Mesodermal cell (in vitro differentiated cells): Measurements from ENCODE around the gene ULK1.

ENCODE experiments used
- H3K27ac ChIP-seq: 2 replicates; pipeline ENCODE4 v1.7.0; 2013; ENCODE audit warnings: mild to moderate bottlenecking, low read depth, low read length, moderate library complexity; ENCODE audit not compliant: severe bottlenecking
- H3K36me3 ChIP-seq: 2 replicates; pipeline ENCODE4 v1.7.1; 2013; ENCODE audit warnings: mild to moderate bottlenecking, low read length, moderate library complexity; ENCODE audit not compliant: control insufficient read depth, insufficient read depth
- H3K4me1 ChIP-seq: one replicate; pipeline ENCODE4 v1.7.1; 2013; ENCODE audit warnings: mild to moderate bottlenecking, low read length; ENCODE audit not compliant: insufficient read depth, control insufficient read depth, poor library complexity, severe bottlenecking
- H3K4me3 ChIP-seq: 2 replicates; pipeline ENCODE4 v1.7.0; 2013; ENCODE audit warnings: low read length, control low read depth, mild to moderate bottlenecking; ENCODE audit not compliant: insufficient read depth, poor library complexity, severe bottlenecking; ENCODE audit errors: extremely low read depth
- H3K9me3 ChIP-seq: 2 replicates; pipeline ENCODE4 v1.7.1; 2013; ENCODE audit warnings: mild to moderate bottlenecking, low read length, moderate library complexity; ENCODE audit not compliant: control insufficient read depth
- WGBS, 2 experiments: methylation state at CpG; one replicate each; pipeline ENCODE4 v1.1.5; 2013; ENCODE audit warnings: missing lambda C conversion rate in 2 of 2; ENCODE audit not compliant: insufficient coverage in 2 of 2; 5-methylcytosine and 5-hydroxymethylcytosine counted together

ULK1 gene

GRCh38 chr12:131910302-131911027 is 16.0 kb downstream of the ULK1 start:
- Histone ChIP-seq H3K36me3 (peaks cover 71% of the 10 kb centered on the region), H3K9me3 (no peaks in the 10 kb centered on the region), H3K4me3 (no peak overlapping the region), H3K4me1 (peaks cover 14% of the 10 kb centered on the region), H3K27ac (no peak overlapping the region)
- 94 to 95% methylated on average over 19 to 23 of the region's 23 CpGs for WGBS, 2 experiments

GRCh38 chr12:131911028-131911650 is 16.7 kb downstream of the ULK1 start:
- WGBS, 2 experiments, result 93 to 96% methylated on average over 15 to 16 of the region's 17 CpGs
- H3K4me3 ChIP-seq, result no peak overlapping the region
- H3K36me3 ChIP-seq, result peaks cover 76% of the 10 kb centered on the region
- peaks cover 14% of the 10 kb centered on the region for H3K4me1 ChIP-seq
- no peaks in the 10 kb centered on the region for H3K9me3 ChIP-seq
- H3K27ac ChIP-seq, result no peak overlapping the region

- peaks cover 14% of the 10 kb centered on the region for H3K4me1 ChIP-seq
- no peak overlapping the region for H3K4me3 ChIP-seq
- H3K9me3 ChIP-seq, result no peaks in the 10 kb centered on the region
- WGBS, 2 experiments, result 88 to 90% methylated on average over 19 to 22 of the region's 22 CpGs
- no peak overlapping the region for H3K27ac ChIP-seq
- peaks cover 76% of the 10 kb centered on the region for H3K36me3 ChIP-seq
These were observed 17.5 kb downstream of the ULK1 start for GRCh38 chr12:131911851-131912477.

GRCh38 chr12:131912518-131913274 is 18.3 kb downstream of the ULK1 start:
- WGBS, 2 experiments, result 87 to 93% methylated on average over 16 to 19 of the region's 20 CpGs
- peak overlapping the region; percentile 16 for H3K27ac ChIP-seq
- peaks cover 83% of the 10 kb centered on the region for H3K36me3 ChIP-seq

GRCh38 chr12:131913666-131914065 is 19.2 kb downstream of the ULK1 start:
- 95 to 96% methylated on average over 4 of the region's 8 CpGs for WGBS, 2 experiments
- peaks cover 14% of the 10 kb centered on the region for H3K4me1 ChIP-seq
- no peak overlapping the region for H3K4me3 ChIP-seq
- no peak overlapping the region for H3K27ac ChIP-seq
- H3K9me3 ChIP-seq, result no peaks in the 10 kb centered on the region
- H3K36me3 ChIP-seq, result peaks cover 75% of the 10 kb centered on the region

More at GRCh38 chr12:131912518-131913274, 18.3 kb downstream of the ULK1 start:
- Histone ChIP-seq H3K4me3 (no peak overlapping the region), H3K9me3 (no peaks in the 10 kb centered on the region), H3K4me1 (peaks cover 14% of the 10 kb centered on the region)

- H3K36me3 ChIP-seq, result peaks cover 72% of the 10 kb centered on the region
- 96 to 97% methylated on average over 11 to 13 of the region's 14 CpGs for WGBS, 2 experiments
These were observed 19.8 kb downstream of the ULK1 start for GRCh38 chr12:131914179-131914702.

GRCh38 chr12:131915000-131915689 is 20.7 kb downstream of the ULK1 start:
- Histone ChIP-seq H3K4me1 (peaks cover 14% of the 10 kb centered on the region), H3K27ac (no peak overlapping the region), H3K36me3 (peaks cover 69% of the 10 kb centered on the region), H3K9me3 (no peaks in the 10 kb centered on the region), H3K4me3 (no peak overlapping the region)
- 92 to 98% methylated on average over 12 to 14 of the region's 20 CpGs for WGBS, 2 experiments

More at GRCh38 chr12:131914179-131914702, 19.8 kb downstream of the ULK1 start:
- Histone ChIP-seq H3K27ac (no peak overlapping the region), H3K9me3 (no peaks in the 10 kb centered on the region), H3K4me1 (peaks cover 14% of the 10 kb centered on the region), H3K4me3 (no peak overlapping the region)

GRCh38 chr12:131915823-131916222 is 21.4 kb downstream of the ULK1 start:
- H3K4me3 ChIP-seq, result no peak overlapping the region
- WGBS, 2 experiments, result 94% methylated on average over 17 of the region's 21 CpGs
- H3K27ac ChIP-seq, result no peak overlapping the region
- H3K36me3 ChIP-seq, result peaks cover 69% of the 10 kb centered on the region
- no peaks in the 10 kb centered on the region for H3K9me3 ChIP-seq
- peaks cover 14% of the 10 kb centered on the region for H3K4me1 ChIP-seq

GRCh38 chr12:131916306-131917138 is 22.1 kb downstream of the ULK1 start:
- Histone ChIP-seq H3K9me3 (no peaks in the 10 kb centered on the region), H3K4me1 (peaks cover 14% of the 10 kb centered on the region), H3K36me3 (peaks cover 70% of the 10 kb centered on the region), H3K27ac (no peak overlapping the region), H3K4me3 (no peak overlapping the region)
- WGBS, 2 experiments, result 93 to 95% methylated on average over 22 to 25 of the region's 36 CpGs
